BLaER1 (cell line): ENCODE measurements around the gene SLC2A1.
"Not testable (repeated sequence)": the region's sequence is repeated elsewhere in the genome, so short reads cannot be mapped to it uniquely, and the experiment has no call there.

Source experiments
- H3K27ac ChIP-seq: shearing (Covaris generic); formaldehyde crosslinking; 2 replicates; pipeline ENCODE4 v1.8.1; 2022
- H3K27me3 ChIP-seq: shearing (Covaris generic); formaldehyde crosslinking; 2 replicates; pipeline ENCODE4 v1.8.1; 2022
- H3K36me3 ChIP-seq: shearing (Covaris generic); formaldehyde crosslinking; 2 replicates; pipeline ENCODE4 v1.8.1; 2022
- H3K4me1 ChIP-seq: shearing (Covaris generic); formaldehyde crosslinking; 2 replicates; pipeline ENCODE4 v1.8.1; 2022
- H3K4me2 ChIP-seq: shearing (Covaris generic); formaldehyde crosslinking; 2 replicates; pipeline ENCODE4 v1.8.1; 2022
- H3K4me3 ChIP-seq: shearing (Covaris generic); formaldehyde crosslinking; 2 replicates; pipeline ENCODE4 v1.8.1; 2022
- H3K9ac ChIP-seq: shearing (Covaris generic); formaldehyde crosslinking; 2 replicates; pipeline ENCODE4 v1.8.1; 2022
- H3K9me3 ChIP-seq: shearing (Covaris generic); formaldehyde crosslinking; 2 replicates; pipeline ENCODE4 v1.8.1; 2022
- H4K20me1 ChIP-seq: shearing (Covaris generic); formaldehyde crosslinking; 2 replicates; pipeline ENCODE4 v1.8.1; 2022
- Cebpa-rat ChIP-seq: shearing (Covaris generic); IDR thresholded peaks from 2 replicates; pipeline ENCODE4 v1.8.1; 2022

The SLC2A1 gene

GRCh38 chr1:42910985-42911384 lies 47.7 kb downstream of the SLC2A1 start:
- no peak overlapping the region for H3K4me2 ChIP-seq
- H3K27ac ChIP-seq = no peak overlapping the region
- H3K9me3 ChIP-seq = peaks cover 26% of the 10 kb centered on the region
- no peaks in the 10 kb centered on the region for H3K4me1 ChIP-seq
- no peaks in the 10 kb centered on the region for H3K36me3 ChIP-seq
- no peaks in the 10 kb centered on the region for H4K20me1 ChIP-seq
- no peak for TF ChIP-seq Cebpa-rat
- H3K4me3 ChIP-seq = no peak overlapping the region
- H3K27me3 ChIP-seq = no peaks in the 10 kb centered on the region
- no peak overlapping the region for H3K9ac ChIP-seq

GRCh38 chr1:42908046-42908445 lies 50.6 kb downstream of the SLC2A1 start:
- Histone ChIP-seq H3K4me2 (no peak overlapping the region), H3K27me3 (no peaks in the 10 kb centered on the region), H3K9me3 (no peaks in the 10 kb centered on the region), H3K27ac (no peak overlapping the region), H3K36me3 (no peaks in the 10 kb centered on the region), H3K4me3 (no peak overlapping the region), H4K20me1 (no peaks in the 10 kb centered on the region), H3K9ac (no peak overlapping the region), H3K4me1 (no peaks in the 10 kb centered on the region)
- no peak for TF ChIP-seq Cebpa-rat

- no peaks in the 10 kb centered on the region for H3K36me3 ChIP-seq
- no peaks in the 10 kb centered on the region for H3K4me1 ChIP-seq
- TF ChIP-seq Cebpa-rat = no peak
- peaks cover 9% of the 10 kb centered on the region for H3K9me3 ChIP-seq
- H3K4me2 ChIP-seq = no peak overlapping the region
- H4K20me1 ChIP-seq = no peaks in the 10 kb centered on the region
- H3K27ac ChIP-seq = no peak overlapping the region
- H3K27me3 ChIP-seq = no peaks in the 10 kb centered on the region
- H3K4me3 ChIP-seq = no peak overlapping the region
- no peak overlapping the region for H3K9ac ChIP-seq
These were observed 54.2 kb downstream of the SLC2A1 start for GRCh38 chr1:42904434-42904833.

GRCh38 chr1:42899960-42900359 lies 58.7 kb downstream of the SLC2A1 start:
- not testable (repeated sequence) for H3K27ac ChIP-seq, H4K20me1 ChIP-seq, H3K27me3 ChIP-seq, H3K4me2 ChIP-seq, H3K4me1 ChIP-seq, H3K36me3 ChIP-seq, H3K9ac ChIP-seq, H3K4me3 ChIP-seq
- H3K9me3 ChIP-seq = peaks cover 28% of the 10 kb centered on the region

- Histone ChIP-seq H3K9ac (no peak overlapping the region), H3K4me1 (no peaks in the 10 kb centered on the region), H3K4me2 (no peak overlapping the region), H3K27ac (no peak overlapping the region), H3K4me3 (no peak overlapping the region), H3K9me3 (peaks cover 6% of the 10 kb centered on the region; the same call in 1 of the 2 replicates), H3K36me3 (no peaks in the 10 kb centered on the region), H4K20me1 (no peaks in the 10 kb centered on the region), H3K27me3 (no peaks in the 10 kb centered on the region)
- TF ChIP-seq Cebpa-rat = no peak
These were observed 67.1 kb downstream of the SLC2A1 start for GRCh38 chr1:42891465-42892138.

GRCh38 chr1:42889264-42889663 lies 69.4 kb downstream of the SLC2A1 start:
- Histone ChIP-seq H3K4me3 (no peak overlapping the region), H3K27me3 (no peaks in the 10 kb centered on the region), H3K9ac (no peak overlapping the region), H4K20me1 (no peaks in the 10 kb centered on the region), H3K4me1 (no peaks in the 10 kb centered on the region), H3K36me3 (no peaks in the 10 kb centered on the region), H3K9me3 (peaks cover 2% of the 10 kb centered on the region; the same call in 1 of the 2 replicates), H3K27ac (no peak overlapping the region), H3K4me2 (no peak overlapping the region)
- TF ChIP-seq Cebpa-rat = no peak

- TF ChIP-seq Cebpa-rat = no peak
- Histone ChIP-seq H3K4me1 (no peaks in the 10 kb centered on the region), H3K27me3 (no peaks in the 10 kb centered on the region), H3K9ac (no peak overlapping the region), H4K20me1 (no peaks in the 10 kb centered on the region), H3K36me3 (no peaks in the 10 kb centered on the region), H3K9me3 (no peaks in the 10 kb centered on the region), H3K4me3 (no peak overlapping the region), H3K27ac (no peak overlapping the region), H3K4me2 (no peak overlapping the region)
These were observed 70.5 kb downstream of the SLC2A1 start for GRCh38 chr1:42888013-42888633.

- no peak overlapping the region for H3K4me3 ChIP-seq
- H3K4me1 ChIP-seq = no peaks in the 10 kb centered on the region
- no peaks in the 10 kb centered on the region for H3K36me3 ChIP-seq
- no peak overlapping the region for H3K4me2 ChIP-seq
- H3K27ac ChIP-seq = no peak overlapping the region
- no peaks in the 10 kb centered on the region for H3K27me3 ChIP-seq
- no peaks in the 10 kb centered on the region for H4K20me1 ChIP-seq
- no peaks in the 10 kb centered on the region for H3K9me3 ChIP-seq
- no peak for TF ChIP-seq Cebpa-rat
- no peak overlapping the region for H3K9ac ChIP-seq
These were observed 71.3 kb downstream of the SLC2A1 start for GRCh38 chr1:42887366-42887765.

GRCh38 chr1:42886800-42887199 lies 71.9 kb downstream of the SLC2A1 start:
- TF ChIP-seq Cebpa-rat = no peak
- no peaks in the 10 kb centered on the region for H4K20me1 ChIP-seq
- H3K36me3 ChIP-seq = no peaks in the 10 kb centered on the region
- no peak overlapping the region for H3K27ac ChIP-seq
- no peak overlapping the region for H3K4me2 ChIP-seq
- no peak overlapping the region for H3K9ac ChIP-seq
- H3K4me1 ChIP-seq = no peaks in the 10 kb centered on the region
- H3K27me3 ChIP-seq = no peaks in the 10 kb centered on the region
- no peaks in the 10 kb centered on the region for H3K9me3 ChIP-seq
- H3K4me3 ChIP-seq = no peak overlapping the region

GRCh38 chr1:42886046-42886739 lies 72.5 kb downstream of the SLC2A1 start:
- TF ChIP-seq Cebpa-rat = no peak
- Histone ChIP-seq H3K9me3 (peaks cover 1% of the 10 kb centered on the region), H3K9ac (no peak overlapping the region), H3K36me3 (no peaks in the 10 kb centered on the region), H3K4me2 (no peak overlapping the region), H3K27me3 (no peaks in the 10 kb centered on the region), H4K20me1 (no peaks in the 10 kb centered on the region), H3K4me1 (no peaks in the 10 kb centered on the region), H3K4me3 (no peak overlapping the region), H3K27ac (no peak overlapping the region)
